Activated CD8-positive, alpha-beta memory T cell treated with anti-CD3 and anti-CD28 coated beads for 1 hour (primary cell): ENCODE results near the gene CCSER1.
"Not testable (repeated sequence)": the region's sequence is repeated elsewhere in the genome, so short reads cannot be mapped to it uniquely, and the experiment has no call there.

Experiments used
- DNase-seq, 2 donors: peaks; one replicate each; pipeline ENCODE4 v3.0.0-alpha.2; 2020; ENCODE audit warnings: low read depth in 1 of 2; ENCODE audit errors: extremely low read depth in 1 of 2

The CCSER1 gene

DNA sequence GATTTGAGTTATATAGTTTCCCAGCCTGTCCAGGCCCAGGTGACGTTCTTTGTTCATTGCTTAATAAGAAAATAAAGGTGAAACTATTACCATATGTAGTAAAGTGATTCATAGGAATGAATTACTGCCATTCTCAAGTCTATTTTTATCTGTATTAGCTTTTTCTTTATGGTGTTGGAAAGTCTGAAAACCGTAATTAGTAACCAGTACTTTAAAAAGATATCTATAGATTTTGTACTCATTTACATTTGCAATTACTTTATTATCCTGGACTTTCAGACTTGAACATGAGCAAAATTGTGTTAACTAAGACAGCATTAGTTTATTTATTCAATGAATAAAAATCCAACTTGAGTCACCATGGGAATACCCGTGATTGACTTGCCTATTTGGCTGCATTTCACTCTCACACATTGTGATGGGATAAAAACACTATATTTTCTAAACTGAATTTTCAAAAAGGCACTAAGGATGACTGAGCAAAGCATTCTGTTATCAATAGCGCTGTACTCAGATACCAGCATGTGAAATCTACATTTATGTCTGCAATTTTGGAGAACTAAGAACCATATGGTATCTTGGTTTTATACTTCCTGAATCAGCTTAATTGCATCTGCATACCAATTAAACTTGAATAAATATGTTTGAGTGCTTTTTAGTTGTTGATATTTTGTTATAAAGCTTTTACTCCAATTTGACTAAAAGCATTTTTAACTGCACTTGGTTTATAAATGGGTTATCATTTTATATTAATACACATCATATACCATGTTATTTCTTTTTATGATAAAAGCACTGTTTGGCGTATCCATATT lies 154.6 kb downstream of the CCSER1 start:
- no peak for DNase-seq

DNA sequence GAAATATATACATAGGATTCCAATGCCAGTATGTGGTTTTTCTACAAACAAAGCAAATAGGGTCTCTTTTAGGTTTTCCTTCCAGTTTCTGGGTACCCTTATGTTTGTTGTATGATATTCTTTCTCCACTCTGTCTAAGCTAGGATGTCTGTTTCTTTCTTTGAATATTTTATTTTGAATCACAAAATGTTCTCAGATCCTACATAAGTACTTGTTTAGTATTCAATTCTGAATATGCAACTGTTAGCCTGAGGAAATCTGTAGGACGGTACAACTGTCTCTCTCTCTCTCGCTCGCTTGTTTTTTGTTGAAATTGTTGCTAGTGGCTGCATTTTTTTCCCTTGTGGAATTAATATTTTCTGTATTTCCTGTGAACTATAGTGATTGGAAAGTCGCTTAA lies 163.2 kb downstream of the CCSER1 start:
- no peak for DNase-seq

DNA sequence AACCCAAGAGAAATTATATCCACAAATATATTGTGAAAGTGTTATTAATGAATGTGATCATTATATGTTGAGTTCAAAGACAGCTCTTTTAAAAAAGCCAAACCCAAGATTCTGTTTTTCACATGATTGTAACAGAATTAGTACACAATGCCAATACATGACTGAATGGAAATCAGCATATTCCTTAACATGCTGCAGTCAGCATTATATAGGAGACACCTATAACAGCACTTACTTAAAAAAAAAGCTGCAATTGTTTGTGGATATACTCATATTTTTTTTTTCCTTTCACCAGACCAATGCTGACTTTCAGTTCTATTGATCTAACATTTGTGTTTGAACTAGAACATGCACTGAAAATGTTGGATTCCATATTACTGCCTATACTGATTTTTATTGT lies 165.2 kb downstream of the CCSER1 start:
- no peak for DNase-seq

DNA sequence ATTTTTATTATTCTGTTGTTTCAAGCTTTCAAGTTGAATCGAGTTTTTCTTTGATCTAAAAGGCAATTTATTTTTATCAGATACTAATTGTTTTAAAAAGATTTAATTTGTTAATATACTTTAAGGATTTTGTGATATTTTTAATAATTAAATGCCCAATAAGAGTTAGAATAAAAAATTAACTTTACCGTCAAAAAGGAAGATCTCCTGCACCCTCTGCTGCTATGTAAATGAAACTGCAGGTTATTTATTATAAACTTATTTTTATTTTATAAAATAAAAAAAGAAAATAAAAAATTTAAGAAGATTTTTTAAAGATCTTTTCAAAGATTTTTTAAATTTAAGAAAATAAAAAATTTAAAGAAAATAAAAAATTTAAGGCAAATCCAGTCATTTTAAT lies 166.1 kb downstream of the CCSER1 start:
- DNase-seq: no peak

DNA sequence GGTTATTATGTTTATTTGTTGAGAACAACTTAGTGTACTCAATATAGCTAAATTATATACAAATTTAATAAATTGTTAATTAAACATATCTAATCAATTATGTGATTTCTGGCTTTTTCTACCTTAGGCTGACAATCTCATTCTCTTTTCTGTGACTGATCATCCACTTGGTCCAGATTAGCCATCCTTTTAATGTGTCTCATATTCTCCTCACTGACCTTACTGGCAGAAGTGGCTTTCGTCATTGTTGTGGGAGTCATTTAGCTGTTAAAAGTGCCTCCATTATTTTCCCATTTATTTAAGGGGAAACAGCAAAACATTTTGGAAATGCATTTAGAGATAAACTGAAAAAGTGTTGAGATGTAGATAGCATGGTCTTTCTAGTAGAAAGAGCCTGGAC lies 172.2 kb downstream of the CCSER1 start:
- no peak for DNase-seq

DNA sequence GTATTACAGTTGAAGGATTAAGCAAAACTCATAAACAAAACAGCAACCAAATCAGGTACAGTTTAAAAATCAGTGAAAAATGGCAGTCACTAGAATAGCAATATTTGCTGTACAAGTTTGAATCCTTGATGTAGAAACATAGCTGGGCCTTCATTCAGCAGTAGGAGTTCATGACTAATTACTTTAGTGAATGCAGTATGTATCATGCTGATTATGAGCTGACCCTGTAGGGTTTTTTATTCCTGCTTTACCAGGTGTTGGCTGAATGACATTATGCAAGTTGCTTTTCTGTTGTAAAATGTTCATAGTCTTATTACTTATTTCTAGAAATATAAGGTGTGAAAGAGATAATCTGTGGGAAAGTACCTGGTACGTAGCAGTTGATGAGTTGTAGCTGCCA lies 179.6 kb downstream of the CCSER1 start:
- no peak for DNase-seq

DNA sequence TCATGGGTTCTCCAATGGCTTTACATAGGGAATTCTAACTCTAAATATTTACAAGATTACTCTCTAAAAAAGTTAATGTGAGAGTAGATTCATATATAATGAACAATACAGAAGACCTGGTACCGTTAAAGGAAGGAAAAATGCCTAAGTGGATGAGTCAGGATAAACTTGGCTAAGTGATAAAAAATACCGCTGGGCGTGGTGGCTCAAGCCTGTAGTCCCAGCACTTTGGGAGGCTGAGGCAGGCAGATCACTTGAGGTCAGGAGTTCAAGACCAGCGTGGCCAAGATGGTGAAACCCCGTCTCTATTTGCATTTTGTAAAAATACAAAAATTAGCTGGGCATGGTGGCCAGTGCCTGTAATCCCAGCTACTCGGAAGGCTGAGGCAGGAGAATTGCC lies 189.9 kb downstream of the CCSER1 start:
- DNase-seq: not testable (repeated sequence)

DNA sequence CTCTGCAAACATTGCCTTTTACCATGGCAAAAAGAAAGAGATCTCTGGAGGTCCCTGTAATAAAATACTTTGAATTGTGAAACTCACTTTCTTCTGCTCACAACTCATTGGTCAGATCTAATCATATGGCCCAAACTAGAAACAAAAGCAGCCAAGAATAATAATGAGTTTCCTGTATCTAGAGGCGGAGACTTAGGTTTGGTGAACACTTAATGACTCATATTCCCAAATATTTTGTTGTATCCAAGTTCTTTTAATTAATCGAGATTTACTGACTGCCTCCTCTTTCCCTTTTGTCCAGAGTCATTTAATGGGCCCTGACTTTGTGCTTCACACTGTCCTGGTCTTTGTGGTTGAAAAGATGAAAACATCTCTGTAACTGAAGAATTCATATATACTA lies 190.6 kb downstream of the CCSER1 start:
- no peak for DNase-seq

DNA sequence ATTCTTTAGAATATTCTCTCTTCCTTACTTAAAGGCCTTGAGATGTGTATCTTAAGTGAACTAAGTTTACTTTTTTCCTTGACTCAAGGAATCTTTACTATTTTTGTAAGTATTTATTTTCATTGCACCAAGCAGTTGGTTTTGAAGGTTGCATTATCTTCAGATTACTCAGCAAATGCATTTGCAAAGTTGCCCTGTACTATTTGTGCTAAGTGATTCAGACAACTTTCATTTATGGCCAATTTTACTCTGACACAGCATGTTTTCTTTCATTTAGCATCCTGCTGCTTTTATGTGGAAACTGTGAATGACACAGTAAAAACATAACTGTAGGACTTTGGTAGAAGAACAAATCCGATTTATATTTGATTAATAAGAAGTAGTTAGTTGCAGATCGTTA lies 191.0 kb downstream of the CCSER1 start:
- DNase-seq: no peak

DNA sequence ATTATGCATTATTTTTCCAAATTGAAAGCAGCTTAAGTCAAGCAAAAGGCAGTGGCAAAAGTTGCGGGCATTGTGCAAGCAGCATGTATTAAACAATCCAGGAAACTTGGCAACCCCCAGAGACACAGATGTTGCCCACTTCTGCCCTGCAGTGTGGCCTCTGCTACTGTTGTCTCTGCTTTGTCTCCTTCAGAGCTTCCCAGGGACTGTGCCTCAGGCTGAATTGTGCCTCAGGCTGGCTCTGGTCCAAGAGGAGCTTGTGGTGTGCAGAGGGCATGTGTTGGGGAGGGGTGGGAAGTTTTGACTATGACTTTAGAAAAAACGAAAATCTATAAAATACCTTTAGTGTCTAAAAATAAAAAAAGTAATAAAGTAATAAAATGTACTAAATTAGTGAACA lies 201.4 kb downstream of the CCSER1 start:
- DNase-seq: no peak

DNA sequence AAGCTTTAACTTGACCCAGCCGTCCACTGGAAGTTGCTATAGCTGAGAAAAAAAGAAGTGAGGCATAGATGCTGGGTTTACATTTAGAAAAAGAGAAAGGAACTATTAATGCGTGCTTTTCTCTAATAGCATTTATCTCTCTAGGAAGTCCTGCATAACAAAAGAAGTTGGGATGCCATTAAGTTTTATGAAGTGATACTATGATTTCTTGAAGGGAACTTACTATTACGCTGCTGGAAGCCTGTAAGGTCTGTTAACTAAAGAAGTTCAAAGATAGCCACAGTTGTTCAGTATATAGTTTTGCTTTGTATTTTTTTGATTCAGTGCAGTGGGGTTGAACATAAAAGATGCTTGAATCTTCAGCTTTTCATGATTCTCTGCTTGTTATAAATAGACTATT lies 203.4 kb downstream of the CCSER1 start:
- DNase-seq: no peak

DNA sequence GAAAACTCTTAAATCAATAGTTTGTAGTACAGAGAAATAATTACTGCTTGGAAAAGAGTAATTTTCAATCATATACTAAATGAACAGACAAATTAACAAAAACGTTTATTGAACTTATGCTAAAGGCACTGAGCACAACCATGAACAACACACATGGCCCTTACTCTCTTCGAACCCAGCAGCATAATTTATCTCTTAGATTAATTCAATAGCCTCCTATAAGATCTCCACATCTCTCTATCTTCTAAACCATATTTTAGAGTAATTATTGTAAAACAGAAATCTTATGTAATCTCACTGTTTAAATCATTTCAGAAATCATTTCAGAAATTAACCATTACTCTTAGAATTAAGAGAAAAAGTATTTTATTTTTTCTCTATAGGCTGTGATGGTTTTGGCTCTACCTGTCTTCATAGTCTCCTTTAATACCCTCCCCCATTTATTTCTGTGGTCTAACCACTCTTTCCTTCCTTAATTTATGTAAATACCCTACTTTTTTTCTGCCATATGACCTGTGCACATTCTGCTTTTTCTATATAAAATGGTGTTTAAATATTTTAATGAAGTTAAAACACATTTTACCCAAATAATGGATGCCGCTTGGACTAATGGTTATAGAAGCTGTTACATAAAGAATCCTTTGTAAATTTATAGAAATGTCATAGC lies 218.5 kb downstream of the CCSER1 start:
- DNase-seq: no peak

DNA sequence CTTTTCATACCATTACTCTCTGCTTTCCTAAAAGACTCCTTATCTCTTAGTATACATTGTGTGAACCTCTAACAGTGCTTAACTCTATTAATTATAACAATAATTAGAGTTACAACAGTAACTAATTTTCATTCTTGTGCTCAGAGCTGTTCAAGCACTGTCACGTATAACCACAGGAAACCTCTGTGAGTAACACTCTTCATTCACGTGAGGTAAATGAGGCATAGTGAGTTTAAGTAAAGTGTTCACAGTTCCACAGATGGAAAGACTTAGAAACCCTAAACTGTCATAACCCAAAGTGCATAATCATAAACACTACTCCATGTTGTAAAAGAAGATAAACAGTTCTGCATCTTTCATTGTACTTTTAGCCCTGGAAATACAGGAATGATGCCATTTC lies 222.4 kb downstream of the CCSER1 start:
- DNase-seq: no peak

DNA sequence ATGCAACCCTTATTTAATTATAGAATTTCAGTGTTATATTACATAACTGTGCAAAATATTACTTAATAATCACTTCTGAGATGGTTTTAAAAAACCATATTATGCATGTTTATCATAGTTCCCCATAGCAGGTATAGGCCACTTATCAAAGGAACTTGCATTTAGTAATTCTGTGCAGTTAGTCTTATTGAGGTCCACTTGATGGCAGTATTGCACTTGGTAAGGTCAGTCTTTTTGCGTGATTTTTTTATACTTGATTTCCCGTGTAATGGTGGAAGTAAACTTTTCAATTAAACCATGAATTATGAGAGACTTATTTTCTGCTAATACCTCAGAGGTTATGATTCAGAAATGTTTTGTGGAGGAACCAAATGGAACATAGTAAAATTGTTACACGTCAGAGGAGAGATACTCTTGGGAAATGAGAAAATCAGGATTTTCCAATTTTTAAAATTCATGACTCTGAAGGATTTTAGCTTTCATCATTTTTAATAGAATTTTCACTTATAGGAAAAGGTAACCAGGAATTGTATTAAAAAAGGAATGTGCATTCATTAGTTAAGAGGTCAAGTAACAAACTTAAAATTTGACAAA lies 230.0 kb downstream of the CCSER1 start:
- no peak for DNase-seq

DNA sequence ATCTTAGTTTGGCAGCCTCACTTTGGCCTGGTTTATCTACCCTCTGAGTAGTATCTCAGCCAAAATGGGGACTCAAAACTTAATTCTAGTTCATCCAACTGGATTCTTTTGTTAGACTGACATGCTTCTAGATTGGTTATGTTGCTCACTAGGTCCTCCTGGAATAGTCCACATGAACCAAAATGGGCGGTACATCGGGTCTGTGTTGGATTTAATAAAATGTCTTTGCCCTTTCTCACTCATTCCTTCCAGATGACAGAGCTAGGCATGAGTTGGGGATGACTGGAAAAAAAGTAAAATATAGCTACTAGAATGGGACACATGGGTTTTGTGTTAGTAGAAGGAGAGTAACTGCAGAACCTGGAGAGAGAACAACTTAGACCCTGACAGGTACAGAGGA lies 247.9 kb downstream of the CCSER1 start:
- DNase-seq: no peak

DNA sequence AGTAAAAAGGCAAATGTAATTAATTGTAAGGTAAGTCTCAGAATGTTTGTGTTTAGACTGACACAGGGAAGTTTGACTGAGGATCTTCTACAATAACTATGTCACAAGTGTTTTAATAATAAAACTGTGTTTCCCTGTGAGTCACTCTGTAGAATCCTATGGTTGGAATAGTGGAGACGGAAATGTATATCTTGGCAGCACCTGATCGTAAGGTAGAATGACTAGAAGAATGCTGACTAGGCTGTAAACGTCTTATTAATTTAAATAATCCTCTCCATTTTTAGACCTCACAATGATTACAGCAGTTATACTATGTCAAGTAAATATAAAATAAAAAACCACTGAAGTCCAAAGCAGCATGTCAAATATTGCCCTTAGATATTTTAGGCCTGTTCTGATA lies 266.0 kb downstream of the CCSER1 start:
- no peak for DNase-seq

DNA sequence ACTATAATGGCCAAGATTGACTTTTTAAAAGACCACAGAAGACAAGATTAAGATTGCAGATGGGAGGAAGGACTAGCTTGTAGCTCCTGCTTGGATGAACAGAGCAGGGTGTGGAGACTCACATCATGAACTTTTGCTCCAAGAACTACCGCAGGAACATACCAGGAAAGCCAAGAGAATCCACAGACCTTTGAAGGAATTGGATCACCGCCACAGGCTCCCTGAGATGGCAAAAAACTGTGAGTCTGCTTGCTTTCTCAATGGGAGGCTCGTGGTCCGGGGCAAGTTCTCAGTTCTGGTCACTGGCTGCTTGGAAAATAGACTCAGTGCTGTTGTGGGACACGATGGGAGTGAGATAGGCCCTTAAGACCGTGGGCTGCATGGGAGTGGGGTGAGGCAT lies 276.6 kb downstream of the CCSER1 start:
- DNase-seq: no peak

DNA sequence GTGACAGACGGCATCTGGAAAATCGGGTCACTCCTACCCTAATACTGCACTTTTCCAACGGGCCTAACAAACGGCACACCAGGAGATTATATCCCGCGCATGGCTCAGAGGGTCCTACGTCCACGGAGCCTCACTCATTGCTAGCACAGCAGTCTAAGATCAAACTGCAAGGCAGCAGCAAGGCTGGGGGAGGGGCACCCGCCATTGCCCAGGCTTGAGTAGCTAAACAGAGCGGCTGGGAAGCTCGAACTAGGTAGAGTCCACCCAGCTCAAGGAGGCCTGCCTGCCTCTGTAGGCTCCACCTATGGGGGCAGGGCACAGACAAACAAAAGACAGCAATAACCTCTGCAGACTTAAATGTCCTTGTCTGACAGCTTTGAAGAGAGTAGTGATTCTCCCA lies 280.7 kb downstream of the CCSER1 start:
- DNase-seq: not testable (repeated sequence)

DNA sequence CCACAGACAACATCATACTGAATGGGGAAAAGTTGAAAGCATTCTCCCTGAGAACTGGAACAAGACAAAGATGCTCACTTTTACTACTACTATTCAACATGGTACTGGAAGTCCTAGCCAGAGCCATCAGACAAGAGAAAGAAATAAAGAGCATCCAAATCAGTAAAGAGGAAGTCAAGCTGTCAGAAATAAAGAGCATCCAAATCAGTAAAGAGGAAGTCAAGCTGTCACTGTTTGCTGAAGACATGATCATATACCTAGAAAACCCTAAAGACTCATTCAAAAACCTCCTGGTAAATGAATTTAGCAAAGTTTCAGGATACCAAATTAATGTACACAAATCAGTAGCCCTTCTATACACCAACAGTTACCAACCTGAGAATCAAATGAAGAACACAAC lies 285.6 kb downstream of the CCSER1 start:
- not testable (repeated sequence) for DNase-seq

DNA sequence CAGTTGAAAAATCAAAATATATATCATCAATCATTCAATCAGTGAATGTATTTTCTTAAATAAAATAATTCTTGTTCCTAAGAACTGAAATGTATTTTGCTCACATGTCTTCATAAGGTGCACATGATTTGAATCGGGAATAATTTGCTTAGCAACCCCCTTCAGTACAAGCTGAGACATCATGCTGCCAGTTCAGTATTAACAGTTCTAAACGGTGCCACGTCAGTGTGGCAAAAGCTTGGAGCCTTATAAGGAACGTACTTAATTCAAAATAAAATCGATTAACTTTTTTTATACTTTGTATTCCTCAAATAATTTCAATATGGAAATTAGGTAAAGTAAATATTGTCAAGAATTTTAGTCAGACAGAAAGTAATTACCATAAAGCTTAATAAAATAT lies 287.9 kb downstream of the CCSER1 start:
- DNase-seq: no peak

DNA sequence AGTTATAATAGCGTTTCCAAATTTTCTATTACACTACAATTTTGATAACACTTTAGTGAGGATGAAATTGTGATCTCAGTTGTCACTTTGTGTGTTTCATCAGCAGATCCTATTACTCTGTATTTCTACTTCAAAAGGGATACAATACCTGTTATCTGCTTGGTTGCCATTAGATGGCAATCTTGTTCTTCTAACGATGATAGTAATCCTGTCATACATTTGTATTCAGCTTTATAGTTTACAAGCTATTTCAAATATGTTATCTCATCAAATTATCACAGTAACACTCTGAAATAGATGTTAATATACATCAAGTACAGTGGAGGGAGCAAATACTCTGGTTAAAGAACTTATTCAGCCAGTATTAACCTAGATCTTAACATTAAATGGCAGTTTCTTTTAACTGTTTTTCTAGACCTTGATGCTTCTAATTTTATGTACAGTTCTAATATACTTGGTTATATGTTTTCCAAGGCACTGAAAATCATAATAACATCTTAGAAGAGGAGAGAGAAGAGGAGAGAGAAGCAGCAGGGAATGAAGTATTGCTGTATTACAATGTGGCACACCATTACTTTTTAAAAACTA lies 292.0 kb downstream of the CCSER1 start:
- DNase-seq: no peak

DNA sequence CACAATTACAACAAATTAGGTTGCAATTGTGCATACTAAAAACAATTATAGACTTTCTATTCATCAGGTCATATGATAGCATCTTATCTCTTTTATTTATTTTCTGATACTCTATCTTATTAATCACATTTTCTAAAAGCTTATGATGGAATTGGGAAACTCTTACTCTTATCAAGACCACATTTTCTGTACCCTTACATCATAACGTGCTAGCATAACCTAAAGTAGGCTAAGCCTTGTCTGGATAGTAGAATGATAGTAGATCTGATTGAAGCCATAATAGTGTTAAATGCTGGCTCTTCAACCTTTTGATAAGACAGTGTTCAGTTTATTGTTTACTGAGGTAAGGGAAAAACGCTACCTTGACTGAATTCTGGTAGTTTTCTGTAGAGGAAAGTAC lies 294.0 kb downstream of the CCSER1 start:
- no peak for DNase-seq
